T47D (cell line): ENCODE data around the gene INTS14.

ENCODE experiments used
- DNase-seq, 2 experiments: peaks; one replicate each; pipeline versions ENCODE4 v3.0.0 to v3.0.0-alpha.2; 2011 to 2012; ENCODE audit warnings: low read depth in 1 of 2, low spot score in 1 of 2
- JUND ChIP-seq: IDR thresholded peaks from 2 replicates; pipeline ENCODE4 v1.6.1; 2012; ENCODE audit warnings: low read depth
- in situ Hi-C: cut with HindIII; loops from 2 replicates; pipeline ENCODE4 v1.10.0; 2016; ENCODE audit warnings: low sequenced_read_pairs, low pct_unique_long_range_greater_than_20kb

The INTS14 gene

DNA sequence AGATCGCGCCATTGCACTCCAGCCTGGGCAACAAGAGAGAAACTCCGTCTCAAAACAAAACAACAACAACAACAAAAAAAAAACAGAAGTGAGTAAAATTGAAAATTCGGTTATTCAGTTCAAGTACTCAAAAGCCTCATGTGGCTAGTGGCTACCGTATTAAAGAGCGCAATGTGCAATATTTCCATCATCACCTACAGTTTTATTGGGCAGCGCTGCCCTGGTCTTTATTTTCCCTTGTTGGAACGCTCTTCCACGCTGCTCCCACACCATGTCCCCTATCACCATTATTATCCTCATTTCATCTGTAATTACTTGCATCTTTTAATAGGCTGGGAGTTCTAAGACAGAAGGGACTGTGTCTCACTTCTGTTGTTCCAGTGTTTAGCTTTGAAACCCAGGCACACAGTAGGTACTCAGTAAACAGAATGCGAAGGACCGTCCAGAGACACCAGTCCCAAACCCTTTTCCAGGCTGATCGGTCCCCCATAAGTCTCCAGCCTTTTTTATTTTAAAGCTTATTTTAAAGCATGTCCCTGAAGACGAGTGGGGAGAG is 81.1 kb downstream of the INTS14 start:
- no peak for DNase-seq
- in situ Hi-C loops = no loop called here
- no peak for TF ChIP-seq JUND
